ENCODE results near the gene MYBPC3.

Gene MYBPC3

DNA sequence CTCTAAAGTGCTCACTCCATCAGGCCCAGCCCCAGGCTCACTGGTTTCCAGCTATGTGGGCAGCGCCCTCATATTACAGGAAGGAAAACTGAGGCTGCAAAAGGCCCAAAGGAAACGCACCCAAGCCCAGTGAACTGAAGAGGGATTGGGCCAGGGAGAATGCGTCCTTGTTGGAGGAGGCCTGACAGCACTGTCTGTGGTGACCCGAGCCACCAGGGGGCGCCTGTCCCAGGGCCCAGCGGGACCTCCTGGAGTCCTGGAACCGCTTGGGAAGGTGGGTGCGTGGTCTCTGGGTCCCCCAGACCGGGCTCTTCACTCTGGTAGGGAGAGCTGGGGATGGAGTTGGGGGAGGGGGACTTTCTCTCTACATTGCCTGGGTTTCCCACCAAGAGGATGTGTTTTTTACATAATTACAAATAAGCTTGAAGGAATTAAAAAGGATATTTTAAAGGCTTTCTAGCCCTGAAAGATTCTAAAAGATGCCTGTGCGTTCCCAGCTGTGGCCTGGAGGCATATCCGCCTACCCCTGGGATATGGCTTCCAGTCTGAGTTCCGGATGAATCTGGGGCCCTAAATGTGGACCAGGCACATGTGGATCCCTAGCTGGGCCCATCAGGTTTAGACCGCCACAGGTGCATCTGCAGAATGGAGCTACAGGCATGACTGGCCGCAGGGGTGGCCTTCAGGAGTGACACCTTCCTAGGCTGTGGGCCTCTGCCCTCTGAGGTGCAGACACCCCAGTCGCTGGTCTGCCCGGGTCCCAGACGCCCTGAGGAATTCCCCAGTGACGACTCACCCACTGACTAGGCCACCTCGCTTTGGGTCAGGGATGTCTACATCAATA is 21.6 kb upstream of the MYBPC3 start:
- Histone ChIP-seq H3K27me3 (ENCODE audit: insufficient read depth, low read length, poor library complexity) (no peaks in the 10 kb centered on the region), H3K4me1 (ENCODE audit: insufficient read depth, low read length) (no peaks in the 10 kb centered on the region), H3K36me3 (ENCODE audit: insufficient read depth, low read length) (no peaks in the 10 kb centered on the region), H3K79me2 (ENCODE audit: insufficient read depth, low read length) (no peaks in the 10 kb centered on the region), H4K20me1 (ENCODE audit: insufficient read depth, low read length) (no peaks in the 10 kb centered on the region), H3K4me2 (ENCODE audit: insufficient read depth, low read length) (no peak overlapping the region), H2AFZ (ENCODE audit: low read depth, low read length) (peak overlapping the region; percentile 64), H3K9me3 (ENCODE audit: insufficient read depth, low read length, severe bottlenecking) (no peaks in the 10 kb centered on the region), H3K27ac (ENCODE audit: low read length) (no peak overlapping the region), H3K4me3 (ENCODE audit: low read depth in 1 of 2, low read length in 2 of 2) (no peak overlapping the region), H3K9ac (ENCODE audit: low read depth, low read length) (no peak overlapping the region)
- DNase-seq (peak; percentile 79), ATAC-seq (ENCODE audit: insufficient read depth, low read depth) (peak; percentile 97)
- TF ChIP-seq EZH2 (IDR thresholded peaks at IDR 0.05; ENCODE audit: borderline replicate concordance, low read depth, low read length, severe bottlenecking): no peak
- TF ChIP-seq, protein P1, sequence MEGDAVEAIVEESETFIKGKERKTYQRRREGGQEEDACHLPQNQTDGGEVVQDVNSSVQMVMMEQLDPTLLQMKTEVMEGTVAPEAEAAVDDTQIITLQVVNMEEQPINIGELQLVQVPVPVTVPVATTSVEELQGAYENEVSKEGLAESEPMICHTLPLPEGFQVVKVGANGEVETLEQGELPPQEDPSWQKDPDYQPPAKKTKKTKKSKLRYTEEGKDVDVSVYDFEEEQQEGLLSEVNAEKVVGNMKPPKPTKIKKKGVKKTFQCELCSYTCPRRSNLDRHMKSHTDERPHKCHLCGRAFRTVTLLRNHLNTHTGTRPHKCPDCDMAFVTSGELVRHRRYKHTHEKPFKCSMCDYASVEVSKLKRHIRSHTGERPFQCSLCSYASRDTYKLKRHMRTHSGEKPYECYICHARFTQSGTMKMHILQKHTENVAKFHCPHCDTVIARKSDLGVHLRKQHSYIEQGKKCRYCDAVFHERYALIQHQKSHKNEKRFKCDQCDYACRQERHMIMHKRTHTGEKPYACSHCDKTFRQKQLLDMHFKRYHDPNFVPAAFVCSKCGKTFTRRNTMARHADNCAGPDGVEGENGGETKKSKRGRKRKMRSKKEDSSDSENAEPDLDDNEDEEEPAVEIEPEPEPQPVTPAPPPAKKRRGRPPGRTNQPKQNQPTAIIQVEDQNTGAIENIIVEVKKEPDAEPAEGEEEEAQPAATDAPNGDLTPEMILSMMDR (IDR thresholded peaks at IDR 0.05; ENCODE audit: borderline replicate concordance, extremely low read depth, low read length, poor library complexity, severe bottlenecking): peak; percentile 96

DNA sequence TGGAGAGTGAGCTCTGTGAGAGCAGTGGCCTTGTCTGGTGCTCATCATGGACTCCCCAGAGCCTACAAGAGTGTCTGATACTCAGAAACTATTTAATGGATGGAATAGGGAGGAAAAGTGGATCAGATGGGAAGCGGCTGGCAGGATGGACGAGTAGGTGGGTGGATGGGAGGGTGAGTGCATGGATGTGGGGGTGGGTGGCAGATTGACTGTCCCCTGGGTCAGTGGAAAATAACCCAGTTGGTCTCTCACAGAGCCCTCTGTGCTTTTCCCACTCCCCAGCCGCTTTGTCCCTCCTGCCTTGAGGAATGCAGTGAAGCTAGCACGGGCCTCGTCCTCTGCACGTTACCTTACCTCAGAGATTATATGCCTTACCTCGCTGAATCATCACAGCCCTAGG is 19.9 kb upstream of the MYBPC3 start:
- H3K4me3 ChIP-seq (ENCODE audit: low read depth in 1 of 2, low read length in 2 of 2): no peak overlapping the region
- TF ChIP-seq EZH2 (IDR thresholded peaks at IDR 0.05; ENCODE audit: borderline replicate concordance, low read depth, low read length, severe bottlenecking): no peak
- TF ChIP-seq, protein P1 (IDR thresholded peaks at IDR 0.05; ENCODE audit: borderline replicate concordance, extremely low read depth, low read length, poor library complexity, severe bottlenecking): no peak
- H3K4me1 ChIP-seq (ENCODE audit: insufficient read depth, low read length): no peaks in the 10 kb centered on the region
- H3K36me3 ChIP-seq (ENCODE audit: insufficient read depth, low read length): no peaks in the 10 kb centered on the region
- no peaks in the 10 kb centered on the region for H3K79me2 ChIP-seq (ENCODE audit: insufficient read depth, low read length)
- H4K20me1 ChIP-seq (ENCODE audit: insufficient read depth, low read length): no peaks in the 10 kb centered on the region
- no peak for DNase-seq
- no peak overlapping the region for H3K9ac ChIP-seq (ENCODE audit: low read depth, low read length)
- no peak overlapping the region for H2AFZ ChIP-seq (ENCODE audit: low read depth, low read length)
- no peak for ATAC-seq (ENCODE audit: insufficient read depth, low read depth)
- H3K4me2 ChIP-seq (ENCODE audit: insufficient read depth, low read length): no peak overlapping the region
- no peak overlapping the region for H3K27ac ChIP-seq (ENCODE audit: low read length)
- H3K27me3 ChIP-seq (ENCODE audit: insufficient read depth, low read length, poor library complexity): no peaks in the 10 kb centered on the region
- no peaks in the 10 kb centered on the region for H3K9me3 ChIP-seq (ENCODE audit: insufficient read depth, low read length, severe bottlenecking)

DNA sequence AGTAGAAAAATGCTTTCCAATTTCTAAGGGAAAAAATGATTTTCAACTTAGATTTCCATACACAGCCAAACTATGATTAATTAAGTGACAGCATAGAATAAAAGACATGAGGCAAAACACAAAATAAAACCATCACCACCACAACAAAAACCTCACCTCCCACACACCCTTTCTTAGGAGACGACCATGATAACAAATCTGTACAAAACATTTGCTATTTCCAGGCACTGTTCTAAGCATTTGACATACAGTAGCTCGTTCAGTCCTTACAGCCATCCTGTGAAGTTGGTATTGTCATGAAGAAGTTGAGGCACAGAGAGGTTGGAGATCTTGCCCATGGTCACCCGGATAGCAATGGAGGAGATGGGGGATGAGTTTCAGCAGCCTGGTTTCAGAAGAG is 17.2 kb upstream of the MYBPC3 start:
- no peak overlapping the region for H3K27ac ChIP-seq (ENCODE audit: low read length)
- TF ChIP-seq, protein P1 (IDR thresholded peaks at IDR 0.05; ENCODE audit: borderline replicate concordance, extremely low read depth, low read length, poor library complexity, severe bottlenecking): no peak
- no peak for TF ChIP-seq EZH2 (IDR thresholded peaks at IDR 0.05; ENCODE audit: borderline replicate concordance, low read depth, low read length, severe bottlenecking)
- no peaks in the 10 kb centered on the region for H3K9me3 ChIP-seq (ENCODE audit: insufficient read depth, low read length, severe bottlenecking)
- no peak for DNase-seq
- no peak overlapping the region for H2AFZ ChIP-seq (ENCODE audit: low read depth, low read length)
- H3K4me1 ChIP-seq (ENCODE audit: insufficient read depth, low read length): no peaks in the 10 kb centered on the region
- H3K4me3 ChIP-seq (ENCODE audit: low read depth in 1 of 2, low read length in 2 of 2): no peak overlapping the region
- H3K36me3 ChIP-seq (ENCODE audit: insufficient read depth, low read length): no peaks in the 10 kb centered on the region
- H3K4me2 ChIP-seq (ENCODE audit: insufficient read depth, low read length): no peak overlapping the region
- no peaks in the 10 kb centered on the region for H3K79me2 ChIP-seq (ENCODE audit: insufficient read depth, low read length)
- no peaks in the 10 kb centered on the region for H3K27me3 ChIP-seq (ENCODE audit: insufficient read depth, low read length, poor library complexity)
- no peak overlapping the region for H3K9ac ChIP-seq (ENCODE audit: low read depth, low read length)
- H4K20me1 ChIP-seq (ENCODE audit: insufficient read depth, low read length): no peaks in the 10 kb centered on the region
- no peak for ATAC-seq (ENCODE audit: insufficient read depth, low read depth)

All from DND-41 (cell line).